Measurements from ENCODE around the gene U2AF2.
A peak's percentile ranks its signal among the peaks of the same experiment; 100 is the strongest.

Gene U2AF2

DNA sequence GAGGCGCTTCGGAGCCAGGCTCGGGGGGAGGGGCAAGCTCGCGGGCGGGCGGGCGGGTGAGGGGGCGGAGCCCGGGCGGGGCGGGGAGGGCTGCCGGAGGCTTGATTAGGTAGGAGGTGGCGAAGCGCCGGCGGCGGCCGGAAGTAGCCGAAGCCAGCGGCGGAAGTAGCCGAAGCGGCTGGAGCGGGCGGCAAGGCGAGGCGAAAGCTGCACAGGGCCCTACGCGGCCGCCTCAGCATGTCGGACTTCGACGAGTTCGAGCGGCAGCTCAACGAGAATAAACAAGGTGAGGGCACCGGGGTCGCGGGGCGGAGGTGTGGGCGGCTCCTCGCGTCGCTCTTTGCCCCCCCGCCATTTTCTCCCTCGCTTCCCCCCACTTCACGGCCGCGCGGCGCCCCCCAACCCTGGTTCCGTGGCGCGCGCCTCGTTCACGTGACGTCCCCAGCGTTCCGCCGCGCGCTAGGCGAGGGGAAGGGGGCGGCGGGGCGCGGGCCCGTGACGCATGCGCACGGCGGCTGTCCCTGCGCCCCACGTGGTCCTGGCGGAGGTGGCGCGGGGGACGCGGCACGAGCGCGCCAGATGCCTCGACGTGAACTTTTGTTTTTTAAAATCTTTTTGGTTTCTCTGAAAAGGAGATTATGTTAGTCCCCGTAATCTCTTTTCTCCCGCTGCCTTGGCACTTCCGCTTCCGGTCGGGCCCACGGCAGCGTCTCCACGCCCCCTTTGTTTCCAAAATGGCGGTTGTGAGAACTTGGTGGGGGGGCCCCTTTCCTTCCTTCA, at the start of gene U2AF2:
Gene U2AF2, plus strand, starts transcription at position 168 of the 780 bp plus-strand sequence. Its CDS starts 70 bp downstream, at position 238.
- Histone ChIP-seq H2AFZ (ENCODE audit: low read depth, low read length) (peak within 1 kb of the TSS; percentile 54; the same call in 1 of the 2 replicates), H3K27ac (ENCODE audit: low read length) (peak within 1 kb of the TSS; percentile 90), H3K79me2 (ENCODE audit: low read length) (peaks cover 48% of the 10 kb centered on the region), H3K36me3 (replicated peaks; ENCODE audit: low read depth, low read length) (peaks cover 41% of the 10 kb centered on the region), H3K4me2 (ENCODE audit: low read length) (peak within 1 kb of the TSS; percentile 98), H3K4me3 (ENCODE audit: low read length) (peak within 1 kb of the TSS; percentile 88), H3K9ac (ENCODE audit: low read length) (peak within 1 kb of the TSS; percentile 96), H3K4me1 (ENCODE audit: low read length) (peaks cover 32% of the 10 kb centered on the region), H4K20me1 (ENCODE audit: insufficient read depth, low read length) (peaks cover 37% of the 10 kb centered on the region), H3K9me3 (ENCODE audit: insufficient read depth, low read length) (no peaks in the 10 kb centered on the region), H3K27me3 (ENCODE audit: low read depth, low read length) (no peaks in the 10 kb centered on the region)
- TF ChIP-seq EZH2phosphoT487 (IDR thresholded peaks at IDR 0.05; ENCODE audit: low read depth) (no peak), CTCF (IDR thresholded peaks at IDR 0.05; ENCODE audit: low read depth, low read length) (no peak)

DNA sequence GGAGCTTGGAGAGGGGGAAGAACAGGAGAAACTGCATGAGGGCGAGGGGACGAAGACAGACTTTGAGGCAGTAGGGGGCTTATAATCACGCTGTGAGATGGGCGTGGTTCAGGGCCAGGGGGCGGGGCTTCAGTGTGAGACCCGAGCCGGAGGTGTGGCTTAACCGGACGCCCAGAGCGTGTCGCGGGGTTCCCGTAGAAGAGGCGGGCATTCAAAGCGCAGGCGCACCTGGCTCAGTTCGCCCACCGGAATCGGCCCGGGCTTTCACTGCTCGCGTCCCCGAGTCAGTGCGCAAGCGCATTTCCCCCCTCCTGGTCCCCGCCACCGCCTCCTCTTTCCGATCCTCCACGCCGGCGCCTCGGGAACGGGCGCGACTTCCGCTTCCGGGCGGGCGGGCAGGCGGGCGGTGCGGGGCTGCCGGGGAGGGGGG, 49.6 kb upstream of the U2AF2 start:
- Histone ChIP-seq H3K4me2 (ENCODE audit: low read length) (peak overlapping the region; percentile 87), H3K4me1 (ENCODE audit: low read length) (peaks cover 22% of the 10 kb centered on the region), H4K20me1 (ENCODE audit: insufficient read depth, low read length) (no peaks in the 10 kb centered on the region), H3K27ac (ENCODE audit: low read length) (peak overlapping the region; percentile 88), H3K9me3 (ENCODE audit: insufficient read depth, low read length) (no peaks in the 10 kb centered on the region), H3K27me3 (ENCODE audit: low read depth, low read length) (no peaks in the 10 kb centered on the region), H3K4me3 (ENCODE audit: low read length) (peak overlapping the region; percentile 91), H3K36me3 (replicated peaks; ENCODE audit: low read depth, low read length) (peaks cover 26% of the 10 kb centered on the region), H2AFZ (ENCODE audit: low read depth, low read length) (0 out of 2 replicates have a peak overlapping the region, but pooled peaks have one; percentile 8), H3K79me2 (ENCODE audit: low read length) (peaks cover 46% of the 10 kb centered on the region), H3K9ac (ENCODE audit: low read length) (peak overlapping the region; percentile 97)
- no peak for TF ChIP-seq EZH2phosphoT487 (IDR thresholded peaks at IDR 0.05; ENCODE audit: low read depth)
- no peak for TF ChIP-seq CTCF (IDR thresholded peaks at IDR 0.05; ENCODE audit: low read depth, low read length)

- no peak for TF ChIP-seq EZH2phosphoT487 (IDR thresholded peaks at IDR 0.05; ENCODE audit: low read depth)
- peak; percentile 83 for TF ChIP-seq CTCF (IDR thresholded peaks at IDR 0.05; ENCODE audit: low read depth, low read length)
- no peaks in the 10 kb centered on the region for H4K20me1 ChIP-seq (ENCODE audit: insufficient read depth, low read length)
- H3K4me2 ChIP-seq (ENCODE audit: low read length), result peak within 1 kb of the TSS; percentile 95
- peak within 1 kb of the TSS; percentile 88 for H3K27ac ChIP-seq (ENCODE audit: low read length)
- peaks cover 48% of the 10 kb centered on the region for H3K79me2 ChIP-seq (ENCODE audit: low read length)
- 0 out of 2 replicates have a peak within 1 kb of the TSS, but pooled peaks have one; percentile 8 for H2AFZ ChIP-seq (ENCODE audit: low read depth, low read length)
- H3K9me3 ChIP-seq (ENCODE audit: insufficient read depth, low read length), result no peaks in the 10 kb centered on the region
- H3K4me1 ChIP-seq (ENCODE audit: low read length), result peaks cover 20% of the 10 kb centered on the region
- peaks cover 27% of the 10 kb centered on the region for H3K36me3 ChIP-seq (replicated peaks; ENCODE audit: low read depth, low read length)
- peak within 1 kb of the TSS; percentile 97 for H3K9ac ChIP-seq (ENCODE audit: low read length)
- no peaks in the 10 kb centered on the region for H3K27me3 ChIP-seq (ENCODE audit: low read depth, low read length)
- peak within 1 kb of the TSS; percentile 91 for H3K4me3 ChIP-seq (ENCODE audit: low read length)
Measured at GRCh38 chr19:55605637-55606470, 49.0 kb upstream of the U2AF2 start, which contains the start of gene ZNF865. TSS of gene ZNF865 (plus strand) at chr19:55605647. CDS start at chr19:55613619, 7,972 bp downstream.

DNA sequence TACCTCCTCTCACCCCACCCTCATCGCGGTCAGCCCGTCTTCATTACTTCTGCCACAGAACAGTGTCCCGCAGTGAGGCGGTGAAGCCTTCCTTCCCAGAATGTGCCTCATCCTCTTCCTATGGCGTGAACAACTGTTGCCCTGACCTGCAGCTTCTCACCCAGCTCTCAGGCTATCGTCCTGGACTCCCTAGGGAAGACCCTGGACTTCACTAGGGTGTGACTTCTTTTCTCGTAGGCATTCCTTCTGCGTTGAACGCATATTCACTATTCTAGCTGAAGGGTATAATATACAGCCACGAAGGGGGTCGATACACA, 48.4 kb upstream of the U2AF2 start:
- peaks cover 28% of the 10 kb centered on the region for H3K36me3 ChIP-seq (replicated peaks; ENCODE audit: low read depth, low read length)
- H4K20me1 ChIP-seq (ENCODE audit: insufficient read depth, low read length), result no peaks in the 10 kb centered on the region
- no peak for TF ChIP-seq EZH2phosphoT487 (IDR thresholded peaks at IDR 0.05; ENCODE audit: low read depth)
- no peak for TF ChIP-seq CTCF (IDR thresholded peaks at IDR 0.05; ENCODE audit: low read depth, low read length)
- no peak overlapping the region for H2AFZ ChIP-seq (ENCODE audit: low read depth, low read length)
- no peaks in the 10 kb centered on the region for H3K27me3 ChIP-seq (ENCODE audit: low read depth, low read length)
- peak overlapping the region; percentile 97 for H3K9ac ChIP-seq (ENCODE audit: low read length)
- peak overlapping the region; percentile 95 for H3K4me2 ChIP-seq (ENCODE audit: low read length)
- peak overlapping the region; percentile 88 for H3K27ac ChIP-seq (ENCODE audit: low read length)
- peaks cover 20% of the 10 kb centered on the region for H3K4me1 ChIP-seq (ENCODE audit: low read length)
- H3K4me3 ChIP-seq (ENCODE audit: low read length), result peak overlapping the region; percentile 91
- peaks cover 51% of the 10 kb centered on the region for H3K79me2 ChIP-seq (ENCODE audit: low read length)
- H3K9me3 ChIP-seq (ENCODE audit: insufficient read depth, low read length), result no peaks in the 10 kb centered on the region

All from OCI-LY3 (cell line).